ENCODE results near the gene ZNF524. TPM values are rescaled to one million over a fixed set of nuclear protein-coding genes. Genes with fewer than 3 reads are reported as not detected.

Gene ZNF524
- total RNA-seq = 7.9 and 8.5 TPM in 2 replicates
- long read RNA-seq, partial matches to known transcripts = 0 of 1 reads
- long read RNA-seq, other reads (novel, unspliced or antisense) = 1 of 1 reads

- Mint-ChIP-seq H3K36me3 (ENCODE audit: insufficient read depth) (peaks cover 25% of the 10 kb centered on the region), H3K27ac (peak within 1 kb of the TSS; percentile 100), H3K9me3 (ENCODE audit: low read depth) (peaks cover 2% of the 10 kb centered on the region), H3K27me3 (no peaks in the 10 kb centered on the region), H3K4me1 (ENCODE audit: low read depth) (peaks cover 11% of the 10 kb centered on the region), H3K4me3 (ENCODE audit: low read depth) (peak within 1 kb of the TSS; percentile 87)
- peak; percentile 83 for DNase-seq (ENCODE audit: low spot score, unreplicated experiment)
- TF ChIP-seq CTCF (IDR thresholded peaks at IDR 0.05; ENCODE audit: unreplicated experiment) = no peak
Observed at GRCh38 chr19:55599842-55600661, at the start of gene ZNF524. TSS of gene ZNF524 (plus strand) at chr19:55600288. CDS start at chr19:55602113, 1,825 bp downstream.

GRCh38 chr19:55550321-55550650, 49.8 kb upstream of the ZNF524 start:
- H3K4me1 Mint-ChIP-seq (ENCODE audit: low read depth) = peaks cover 26% of the 10 kb centered on the region
- peak overlapping the region; percentile 91 for H3K27ac Mint-ChIP-seq
- H3K36me3 Mint-ChIP-seq (ENCODE audit: insufficient read depth) = no peaks in the 10 kb centered on the region
- no peak for DNase-seq (ENCODE audit: low spot score, unreplicated experiment)
- TF ChIP-seq CTCF (IDR thresholded peaks at IDR 0.05; ENCODE audit: unreplicated experiment) = no peak
- H3K9me3 Mint-ChIP-seq (ENCODE audit: low read depth) = no peaks in the 10 kb centered on the region
- peaks cover 23% of the 10 kb centered on the region for H3K27me3 Mint-ChIP-seq
- peak overlapping the region; percentile 62 for H3K4me3 Mint-ChIP-seq (ENCODE audit: low read depth)

- peaks cover 25% of the 10 kb centered on the region for H3K4me1 Mint-ChIP-seq (ENCODE audit: low read depth)
Observed at GRCh38 chr19:55552206-55552605, 47.9 kb upstream of the ZNF524 start.

GRCh38 chr19:55552620-55553019, 47.5 kb upstream of the ZNF524 start:
- no peak for TF ChIP-seq CTCF (IDR thresholded peaks at IDR 0.05; ENCODE audit: unreplicated experiment)
- Mint-ChIP-seq H3K27me3 (peaks cover 15% of the 10 kb centered on the region), H3K9me3 (ENCODE audit: low read depth) (no peaks in the 10 kb centered on the region), H3K4me1 (ENCODE audit: low read depth) (peaks cover 25% of the 10 kb centered on the region), H3K4me3 (ENCODE audit: low read depth) (no peak overlapping the region), H3K36me3 (ENCODE audit: insufficient read depth) (no peaks in the 10 kb centered on the region), H3K27ac (peak overlapping the region; percentile 67)
- DNase-seq (ENCODE audit: low spot score, unreplicated experiment) = no peak

More at GRCh38 chr19:55552206-55552605, 47.9 kb upstream of the ZNF524 start:
- H3K4me3 Mint-ChIP-seq (ENCODE audit: low read depth) = no peak overlapping the region
- no peak for TF ChIP-seq CTCF (IDR thresholded peaks at IDR 0.05; ENCODE audit: unreplicated experiment)
- H3K36me3 Mint-ChIP-seq (ENCODE audit: insufficient read depth) = no peaks in the 10 kb centered on the region
- no peak for DNase-seq (ENCODE audit: low spot score, unreplicated experiment)
- H3K27me3 Mint-ChIP-seq = peaks cover 15% of the 10 kb centered on the region
- no peaks in the 10 kb centered on the region for H3K9me3 Mint-ChIP-seq (ENCODE audit: low read depth)
- no peak overlapping the region for H3K27ac Mint-ChIP-seq

GRCh38 chr19:55553217-55554182, 46.6 kb upstream of the ZNF524 start:
- Mint-ChIP-seq H3K4me3 (ENCODE audit: low read depth) (no peak overlapping the region), H3K36me3 (ENCODE audit: insufficient read depth) (no peaks in the 10 kb centered on the region), H3K9me3 (ENCODE audit: low read depth) (no peaks in the 10 kb centered on the region), H3K27me3 (peaks cover 15% of the 10 kb centered on the region), H3K27ac (peak overlapping the region; percentile 67), H3K4me1 (ENCODE audit: low read depth) (peaks cover 22% of the 10 kb centered on the region)
- no peak for DNase-seq (ENCODE audit: low spot score, unreplicated experiment)
- no peak for TF ChIP-seq CTCF (IDR thresholded peaks at IDR 0.05; ENCODE audit: unreplicated experiment)
